Measurements from ENCODE around the gene TRIM59. TPM values are rescaled to one million over a fixed set of nuclear protein-coding genes. Genes with fewer than 3 reads are reported as not detected.

TRIM59 gene
- total and polyA plus RNA-seq, 2 of the 4 experiments (the other 2 are of a cell fraction), result 8.0 to 65.4 TPM

GRCh38 chr3:160478338-160478737, 28.8 kb upstream of the TRIM59 start:
- Histone ChIP-seq H3K27me3 (ENCODE audit: control insufficient read depth, insufficient read depth, low read length) (no peaks in the 10 kb centered on the region), H2BK20ac (ENCODE audit: low read depth, low read length) (no peak overlapping the region), H2AFZ (replicated peaks; ENCODE audit: low read length, poor library complexity) (no peak overlapping the region), H2BK15ac (ENCODE audit: low read depth, low read length) (no peak overlapping the region), H3K4ac (ENCODE audit: low read depth, low read length) (no peak overlapping the region), H3K36me3 (ENCODE audit: control insufficient read depth, insufficient read depth, low read length) (no peaks in the 10 kb centered on the region), H3K23ac (ENCODE audit: low read depth, low read length) (no peak overlapping the region), H2AK9ac (replicated peaks; ENCODE audit: low read depth, low read length, poor library complexity) (no peak overlapping the region), H3K56ac (ENCODE audit: extremely low read depth, insufficient read depth, low read length) (no peak overlapping the region), H3K4me3 (ENCODE audit: insufficient read depth, low read depth, low read length) (no peak overlapping the region), H3K79me1 (ENCODE audit: low read depth in 1 of 2, low read length in 2 of 2) (no peaks in the 10 kb centered on the region; a peak in 1 of 4 replicates), H3K4me1 (ENCODE audit: control insufficient read depth, insufficient read depth, low read length) (peaks cover 17% of the 10 kb centered on the region), H4K91ac (ENCODE audit: insufficient read depth, low read depth, low read length) (no peak overlapping the region), H2BK120ac (ENCODE audit: low read depth, low read length) (no peak overlapping the region), H2AK5ac (ENCODE audit: low read depth, low read length) (no peak overlapping the region), H4K20me1 (ENCODE audit: insufficient read depth, low read length) (no peaks in the 10 kb centered on the region), H3K9me3 (ENCODE audit: control insufficient read depth, insufficient read depth, low read length) (no peaks in the 10 kb centered on the region), H3K18ac (ENCODE audit: low read depth, low read length) (no peak overlapping the region; the same call in 1 of the 2 replicates), H2BK5ac (ENCODE audit: low read depth, low read length, poor library complexity, severe bottlenecking) (no peak overlapping the region), H3K4me2 (ENCODE audit: low read depth, low read length) (peak overlapping the region; percentile 61; the same call in 1 of the 2 replicates), H4K8ac (ENCODE audit: low read depth in 2 of 2, low read length in 2 of 2) (0 out of 4 replicates have a peak overlapping the region, but pooled peaks of 1 of the 2 experiments have one; percentile 53), H3K9me1 (ENCODE audit: insufficient read depth, low read length) (peaks cover 15% of the 10 kb centered on the region), H4K5ac (ENCODE audit: low read depth, low read length) (peak overlapping the region; percentile 60; the same call in 1 of the 2 replicates), H3K14ac (replicated peaks; ENCODE audit: low read depth, low read length) (no peak overlapping the region), H3K9ac (ENCODE audit: low read depth, low read length) (no peak overlapping the region), H3K27ac (ENCODE audit: insufficient read depth, low read length) (no peak overlapping the region)
- ATAC-seq (ENCODE audit: low read depth) (peak; percentile 36), DNase-seq (peak; percentile 70)
- TF ChIP-seq RCOR1 (IDR thresholded peaks at IDR 0.05; ENCODE audit: insufficient replicate concordance, low read length) (no peak), RAD21 (IDR thresholded peaks at IDR 0.05; ENCODE audit: low read length) (no peak), USF2 (IDR thresholded peaks at IDR 0.05; ENCODE audit: low read depth, low read length) (no peak), CTCF (conservative IDR thresholded peaks at IDR 0.05; ENCODE audit: low read depth, low read length) (no peak), SMC3 (IDR thresholded peaks at IDR 0.05; ENCODE audit: low read depth, low read length) (no peak), RFX5 (IDR thresholded peaks at IDR 0.05; ENCODE audit: low read depth, low read length) (no peak), CHD1 (IDR thresholded peaks at IDR 0.05; ENCODE audit: low read depth, low read length) (no peak)
- intact Hi-C loops (cut with micrococcal nuclease) (no loop called here), dilution Hi-C loops (cut with HindIII; ENCODE audit: low sequenced_read_pairs, unreplicated experiment) (no loop called here), in situ Hi-C loops (cut with MboI; ENCODE audit: low sequenced_read_pairs) (no loop called here)
- ChIA-PET CTCF (interaction anchor here (0.7 kb wide), 1 partner anchor 70 kb away, joined by 3 read pairs; no protein-coding TSS in a partner anchor), POLR2A (ENCODE audit: unreplicated experiment) (interaction anchor here (0.7 kb wide), 1 partner anchor 857 kb away, joined by 5 read pairs; no protein-coding TSS in a partner anchor)
- no TSS peak for BruUV-seq (replicated peaks)
- WGBS, 2 experiments (ENCODE audit: extremely low coverage in 2 of 2, insufficient read length in 1 of 2), result 58% methylated on average over 2 of the region's 5 CpGs; no CpG with 5 or more reads in 1 of the 2 experiments
